ENCODE data around the gene CLEC3B. TPM values are rescaled to one million over a fixed set of nuclear protein-coding genes. Genes with fewer than 3 reads are reported as not detected.

CLEC3B gene
- total and polyA plus RNA-seq, 2 donors (not counting 3 experiments of a cell fraction or from before 2014, with no cell fraction given), result 1.8 TPM; not detected in 1

DNA sequence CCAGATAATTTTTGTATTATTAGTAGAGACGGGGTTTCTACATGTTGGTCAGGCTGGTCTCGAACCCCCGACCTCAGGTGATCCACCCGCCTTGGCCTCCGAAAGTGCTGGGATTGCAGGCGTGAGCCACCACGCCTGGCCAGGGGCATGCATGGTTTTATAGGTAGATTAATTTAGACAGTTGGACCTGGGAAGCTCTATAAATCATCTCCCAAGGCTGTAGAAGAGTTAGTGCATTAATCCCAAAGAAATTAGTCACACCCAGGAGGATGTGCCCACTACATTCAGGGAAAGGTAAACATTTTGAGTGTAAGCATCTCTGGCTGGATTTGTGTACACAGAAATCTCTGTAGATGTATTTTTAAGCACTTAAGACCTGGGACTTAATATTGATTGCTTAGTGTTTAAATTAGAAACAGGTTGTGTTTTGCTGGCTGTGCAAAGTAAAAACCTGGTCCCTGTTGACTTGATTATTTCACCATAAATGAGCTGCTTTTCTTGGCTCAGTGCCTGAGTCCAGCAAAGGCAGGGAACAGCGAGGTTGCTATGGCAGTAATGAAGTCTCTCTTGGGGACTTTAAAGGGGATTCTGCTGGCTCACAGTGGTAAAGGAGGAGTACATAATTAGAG, 30.8 kb upstream of the CLEC3B start:
- ChIA-PET POLR2A (no interaction called here), CTCF (interaction anchor here (1.2 to 2.3 kb wide), 3 partner anchors 16 to 41 kb away, joined by 3 to 7 read pairs (median 5); partner anchors contain the start of genes EXOSC7 and ZDHHC3)
- TF ChIP-seq POLR2AphosphoS5 (IDR thresholded peaks at IDR 0.05; ENCODE audit: insufficient read depth, low read depth, low read length), result no peak
- BruUV-seq (replicated peaks), result no TSS peak
- H3K4me2 ChIP-seq (ENCODE audit: insufficient read depth, low read length), result no peak overlapping the region
- H3K4me1 ChIP-seq (ENCODE audit: control insufficient read depth, extremely low read depth, insufficient read depth, low read length), result peaks cover 7% of the 10 kb centered on the region
- FAIRE-seq, result peak; percentile 94
- peaks cover 8% of the 10 kb centered on the region for H3K79me2 ChIP-seq (ENCODE audit: control insufficient read depth, insufficient read depth, low read length)
- no peak overlapping the region for H2AFZ ChIP-seq (ENCODE audit: low read depth, low read length)
- H3K4me3 ChIP-seq (replicated peaks in 1 of 3; ENCODE audit: insufficient read depth in 1 of 3, low read depth in 1 of 3, low read length in 3 of 3), result no peak overlapping the region
- no peaks in the 10 kb centered on the region for H3K9me3 ChIP-seq (replicated peaks; ENCODE audit: control insufficient read depth, insufficient read depth, low read length)
- no peaks in the 10 kb centered on the region for H3K27me3 ChIP-seq (ENCODE audit: control insufficient read depth in 2 of 2, insufficient read depth in 2 of 2, low read length in 2 of 2)
- intact Hi-C loops (cut with micrococcal nuclease), result no loop called here
- no peak overlapping the region for H3K27ac ChIP-seq (ENCODE audit: insufficient read depth, low read depth, low read length)
- no peaks in the 10 kb centered on the region for H3K9me1 ChIP-seq (replicated peaks; ENCODE audit: control insufficient read depth, extremely low read depth, insufficient read depth, low read length)
- peak; percentile 83 for DNase-seq (ENCODE audit: low read depth, low spot score)
- dilution Hi-C loops (cut with MboI; ENCODE audit: extremely low pct_ligation_motif_present, low sequenced_read_pairs), result no loop called here
- no peaks in the 10 kb centered on the region for H4K20me1 ChIP-seq (replicated peaks; ENCODE audit: control insufficient read depth, extremely low read depth, insufficient read depth, low read length)
- peaks cover 8 to 10% of the 10 kb centered on the region in 2 experiments for H3K36me3 ChIP-seq (ENCODE audit: control insufficient read depth in 2 of 2, extremely low read depth in 1 of 2, insufficient read depth in 2 of 2, low read length in 2 of 2)
- no peak overlapping the region for H3K9ac ChIP-seq (replicated peaks; ENCODE audit: extremely low read depth, insufficient read depth, low read length)

DNA sequence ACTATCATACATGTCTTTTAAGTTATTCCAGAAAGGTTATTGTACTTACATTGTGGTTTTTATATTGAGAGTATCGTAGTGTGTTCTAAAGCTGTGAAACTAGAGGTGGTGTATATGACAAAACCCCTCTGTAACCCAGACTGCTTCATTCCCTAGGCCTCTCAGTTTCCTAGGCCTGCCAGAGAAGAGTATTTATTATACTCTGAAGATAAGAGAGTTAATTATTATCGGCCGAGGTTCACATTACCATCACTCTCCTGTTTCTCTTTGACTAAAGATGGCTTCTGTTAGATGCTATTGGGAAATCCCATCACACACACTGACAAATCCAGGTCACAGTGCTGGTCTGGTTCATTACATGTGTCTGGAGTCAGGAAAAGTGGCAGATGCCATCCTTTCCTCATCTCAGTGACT, 29.5 kb upstream of the CLEC3B start:
- H4K20me1 ChIP-seq (replicated peaks; ENCODE audit: control insufficient read depth, extremely low read depth, insufficient read depth, low read length), result no peaks in the 10 kb centered on the region
- H3K27me3 ChIP-seq (ENCODE audit: control insufficient read depth in 2 of 2, insufficient read depth in 2 of 2, low read length in 2 of 2), result no peaks in the 10 kb centered on the region
- TF ChIP-seq POLR2AphosphoS5 (IDR thresholded peaks at IDR 0.05; ENCODE audit: insufficient read depth, low read depth, low read length), result no peak
- no peak for TF ChIP-seq JUN (IDR thresholded peaks at IDR 0.05; ENCODE audit: borderline replicate concordance, insufficient read depth, insufficient read length, low read depth)
- TF ChIP-seq, protein P1, sequence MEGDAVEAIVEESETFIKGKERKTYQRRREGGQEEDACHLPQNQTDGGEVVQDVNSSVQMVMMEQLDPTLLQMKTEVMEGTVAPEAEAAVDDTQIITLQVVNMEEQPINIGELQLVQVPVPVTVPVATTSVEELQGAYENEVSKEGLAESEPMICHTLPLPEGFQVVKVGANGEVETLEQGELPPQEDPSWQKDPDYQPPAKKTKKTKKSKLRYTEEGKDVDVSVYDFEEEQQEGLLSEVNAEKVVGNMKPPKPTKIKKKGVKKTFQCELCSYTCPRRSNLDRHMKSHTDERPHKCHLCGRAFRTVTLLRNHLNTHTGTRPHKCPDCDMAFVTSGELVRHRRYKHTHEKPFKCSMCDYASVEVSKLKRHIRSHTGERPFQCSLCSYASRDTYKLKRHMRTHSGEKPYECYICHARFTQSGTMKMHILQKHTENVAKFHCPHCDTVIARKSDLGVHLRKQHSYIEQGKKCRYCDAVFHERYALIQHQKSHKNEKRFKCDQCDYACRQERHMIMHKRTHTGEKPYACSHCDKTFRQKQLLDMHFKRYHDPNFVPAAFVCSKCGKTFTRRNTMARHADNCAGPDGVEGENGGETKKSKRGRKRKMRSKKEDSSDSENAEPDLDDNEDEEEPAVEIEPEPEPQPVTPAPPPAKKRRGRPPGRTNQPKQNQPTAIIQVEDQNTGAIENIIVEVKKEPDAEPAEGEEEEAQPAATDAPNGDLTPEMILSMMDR (IDR thresholded peaks at IDR 0.05; ENCODE audit: extremely low read depth in 1 of 2, insufficient read depth in 1 of 2, low read depth in 1 of 2, low read length in 2 of 2), result no peak
- TF ChIP-seq EZH2 (IDR thresholded peaks at IDR 0.05; ENCODE audit: borderline replicate concordance, low read depth, low read length, severe bottlenecking), result no peak
- TF ChIP-seq POLR2A (IDR thresholded peaks at IDR 0.05; ENCODE audit: low read depth, low read length), result no peak
- no peak for TF ChIP-seq GATA2 (IDR thresholded peaks at IDR 0.05; ENCODE audit: insufficient read depth, insufficient read length, low read depth, low read length)
- TF ChIP-seq, protein P2, sequence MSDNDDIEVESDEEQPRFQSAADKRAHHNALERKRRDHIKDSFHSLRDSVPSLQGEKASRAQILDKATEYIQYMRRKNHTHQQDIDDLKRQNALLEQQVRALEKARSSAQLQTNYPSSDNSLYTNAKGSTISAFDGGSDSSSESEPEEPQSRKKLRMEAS (IDR thresholded peaks at IDR 0.05; ENCODE audit: insufficient read depth, insufficient read length), result no peak
- no peak for TF ChIP-seq FOS (IDR thresholded peaks at IDR 0.05; ENCODE audit: borderline replicate concordance, insufficient read depth, low read length)
- H3K9ac ChIP-seq (replicated peaks; ENCODE audit: extremely low read depth, insufficient read depth, low read length), result no peak overlapping the region
- peaks cover 8% of the 10 kb centered on the region for H3K79me2 ChIP-seq (ENCODE audit: control insufficient read depth, insufficient read depth, low read length)
- peaks cover 7% of the 10 kb centered on the region for H3K4me1 ChIP-seq (ENCODE audit: control insufficient read depth, extremely low read depth, insufficient read depth, low read length)
- no TSS peak for BruUV-seq (replicated peaks)
- H3K27ac ChIP-seq (ENCODE audit: insufficient read depth, low read depth, low read length), result no peak overlapping the region
- FAIRE-seq (no peak), DNase-seq (ENCODE audit: low read depth, low spot score) (no peak)
- POLR2A ChIA-PET, result no interaction called here
- H2AFZ ChIP-seq (ENCODE audit: low read depth, low read length), result no peak overlapping the region
- peaks cover 10 to 12% of the 10 kb centered on the region in 2 experiments for H3K36me3 ChIP-seq (ENCODE audit: control insufficient read depth in 2 of 2, extremely low read depth in 1 of 2, insufficient read depth in 2 of 2, low read length in 2 of 2)
- CTCF ChIA-PET, result no interaction called here
- intact Hi-C loops (cut with micrococcal nuclease) (no loop called here), dilution Hi-C loops (cut with MboI; ENCODE audit: extremely low pct_ligation_motif_present, low sequenced_read_pairs) (no loop called here)
- H3K9me1 ChIP-seq (replicated peaks; ENCODE audit: control insufficient read depth, extremely low read depth, insufficient read depth, low read length), result no peaks in the 10 kb centered on the region
- H3K4me3 ChIP-seq (replicated peaks in 1 of 3; ENCODE audit: insufficient read depth in 1 of 3, low read depth in 1 of 3, low read length in 3 of 3), result no peak overlapping the region
- no peaks in the 10 kb centered on the region for H3K9me3 ChIP-seq (replicated peaks; ENCODE audit: control insufficient read depth, insufficient read depth, low read length)
- no peak overlapping the region for H3K4me2 ChIP-seq (ENCODE audit: insufficient read depth, low read length)
